ENCODE data around the gene MRPL36.

MRPL36 gene

DNA sequence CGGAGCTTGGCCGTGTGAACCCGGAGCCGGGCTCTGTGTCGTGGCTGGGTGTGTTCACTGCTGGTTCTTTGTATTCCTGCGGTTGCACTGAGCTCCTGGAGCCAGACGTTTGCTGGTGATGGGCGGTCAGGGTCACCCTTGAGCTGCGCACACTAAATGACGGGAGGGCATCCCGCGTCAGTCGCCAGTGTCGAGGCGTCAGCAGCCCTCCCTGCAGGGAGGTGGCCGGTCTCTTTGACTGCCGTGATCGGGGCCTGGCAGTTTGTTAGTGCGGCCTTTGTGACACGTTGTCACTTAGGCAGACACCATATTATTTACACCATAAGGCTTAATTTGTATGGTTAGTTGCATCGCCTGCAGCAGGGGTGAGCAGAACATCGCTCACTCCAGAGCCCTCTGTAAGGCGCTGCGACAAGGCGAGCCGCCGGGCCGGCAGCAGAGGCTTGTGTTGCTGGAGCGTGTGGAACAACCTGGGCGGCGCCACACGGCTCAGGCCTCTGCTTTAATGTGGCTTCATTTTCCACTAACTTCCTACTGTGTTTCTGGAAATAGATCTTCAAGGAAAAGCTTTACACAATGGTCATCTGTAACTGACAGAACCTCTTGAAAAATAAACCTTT is 9.9 kb upstream of the MRPL36 start:
- DNase-seq (ENCODE audit: low read depth): no peak
- no peak for TF ChIP-seq CTCF (conservative IDR thresholded peaks at IDR 0.05; ENCODE audit: low read depth, low read length)
- H3K4me3 ChIP-seq (ENCODE audit: low read depth, low read length): no peak overlapping the region

- TF ChIP-seq CTCF (conservative IDR thresholded peaks at IDR 0.05; ENCODE audit: low read depth, low read length): no peak
- peak; percentile 75 for DNase-seq (ENCODE audit: low read depth)
- H3K4me3 ChIP-seq (ENCODE audit: low read depth, low read length): no peak overlapping the region
Observed at GRCh38 chr5:1808439-1808838, 8.8 kb upstream of the MRPL36 start.

- no peak overlapping the region for H3K4me3 ChIP-seq (ENCODE audit: low read depth, low read length)
- no peak for TF ChIP-seq CTCF (conservative IDR thresholded peaks at IDR 0.05; ENCODE audit: low read depth, low read length)
- no peak for DNase-seq (ENCODE audit: low read depth)
Observed at GRCh38 chr5:1807451-1808185, 8.0 kb upstream of the MRPL36 start.

DNA sequence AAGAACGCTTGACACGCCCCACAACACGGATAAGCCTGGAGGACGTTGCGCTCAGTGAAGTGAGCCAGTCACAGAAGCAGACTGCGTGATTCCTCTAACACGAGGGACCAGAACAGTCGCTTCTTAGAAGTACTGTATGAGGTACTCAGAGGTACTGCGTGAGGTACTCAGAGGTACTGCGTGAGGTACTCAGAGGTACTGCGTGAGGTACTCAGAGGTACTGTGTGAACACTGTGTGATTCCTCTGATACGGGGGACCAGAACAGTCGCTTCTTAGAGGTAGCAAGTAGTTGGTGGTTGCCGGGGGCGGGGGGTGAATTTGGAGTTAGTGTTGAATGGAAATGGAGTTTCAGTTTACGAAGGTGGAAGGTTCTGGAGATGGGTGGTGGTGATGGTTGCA is 7.3 kb upstream of the MRPL36 start:
- TF ChIP-seq CTCF (conservative IDR thresholded peaks at IDR 0.05; ENCODE audit: low read depth, low read length): no peak
- no peak overlapping the region for H3K4me3 ChIP-seq (ENCODE audit: low read depth, low read length)
- no peak for DNase-seq (ENCODE audit: low read depth)

GRCh38 chr5:1806199-1806598 is 6.6 kb upstream of the MRPL36 start:
- no peak for DNase-seq (ENCODE audit: low read depth)
- H3K4me3 ChIP-seq (ENCODE audit: low read depth, low read length): no peak overlapping the region
- TF ChIP-seq CTCF (conservative IDR thresholded peaks at IDR 0.05; ENCODE audit: low read depth, low read length): no peak

GRCh38 chr5:1805736-1806135 is 6.1 kb upstream of the MRPL36 start:
- DNase-seq (ENCODE audit: low read depth): no peak
- TF ChIP-seq CTCF (conservative IDR thresholded peaks at IDR 0.05; ENCODE audit: low read depth, low read length): no peak
- no peak overlapping the region for H3K4me3 ChIP-seq (ENCODE audit: low read depth, low read length)

DNA sequence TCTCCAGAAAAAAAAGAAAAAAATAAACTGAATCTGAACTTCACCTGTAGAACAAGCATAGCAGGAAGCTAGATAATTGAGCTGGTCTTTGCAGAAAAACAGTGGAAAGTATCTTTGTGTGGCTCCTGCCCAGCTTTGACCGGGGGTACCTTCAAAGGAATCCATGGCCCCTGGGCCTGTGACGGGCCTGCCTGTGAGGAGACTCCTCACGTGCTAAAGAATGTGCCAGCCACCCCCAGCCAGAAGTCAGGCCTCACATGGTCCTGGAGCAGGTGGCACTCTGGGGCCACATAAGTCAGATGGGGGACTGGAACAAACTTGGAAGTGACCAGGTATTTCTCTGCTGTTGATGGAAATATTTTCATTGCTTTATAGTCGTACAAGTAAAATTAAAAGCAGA is 5.7 kb upstream of the MRPL36 start:
- no peak for DNase-seq (ENCODE audit: low read depth)
- no peak for TF ChIP-seq CTCF (conservative IDR thresholded peaks at IDR 0.05; ENCODE audit: low read depth, low read length)
- no peak overlapping the region for H3K4me3 ChIP-seq (ENCODE audit: low read depth, low read length)
